ENCODE measurements around the gene IPCEF1.
"Not testable (repeated sequence)": the region's sequence is repeated elsewhere in the genome, so short reads cannot be mapped to it uniquely, and the experiment has no call there.

The IPCEF1 gene

GRCh38 chr6:154329350-154330170 lies 27.0 kb downstream of the IPCEF1 start:
- no peak for DNase-seq

- not testable (repeated sequence) for DNase-seq
These were observed 29.3 kb downstream of the IPCEF1 start for GRCh38 chr6:154327313-154327712.

GRCh38 chr6:154325142-154325541 lies 31.5 kb downstream of the IPCEF1 start:
- no peak for DNase-seq

- no peak for DNase-seq
These were observed 36.4 kb downstream of the IPCEF1 start for GRCh38 chr6:154320181-154320580.

GRCh38 chr6:154319231-154319858 lies 37.3 kb downstream of the IPCEF1 start:
- no peak for DNase-seq

- no peak for DNase-seq
These were observed 37.9 kb downstream of the IPCEF1 start for GRCh38 chr6:154318721-154319120.

GRCh38 chr6:154316131-154316530 lies 40.5 kb downstream of the IPCEF1 start:
- DNase-seq, result no peak

GRCh38 chr6:154314084-154314483 lies 42.5 kb downstream of the IPCEF1 start:
- DNase-seq, result no peak

- no peak for DNase-seq
These were observed 47.6 kb downstream of the IPCEF1 start for GRCh38 chr6:154308986-154309385.

GRCh38 chr6:154307696-154308425 lies 48.7 kb downstream of the IPCEF1 start:
- DNase-seq, result no peak

GRCh38 chr6:154307147-154307546 lies 49.5 kb downstream of the IPCEF1 start:
- not testable (repeated sequence) for DNase-seq

- no peak for DNase-seq
These were observed 49.9 kb downstream of the IPCEF1 start for GRCh38 chr6:154306696-154307095.

GRCh38 chr6:154304191-154304590 lies 52.4 kb downstream of the IPCEF1 start:
- DNase-seq, result no peak

GRCh38 chr6:154303642-154304041 lies 53.0 kb downstream of the IPCEF1 start:
- DNase-seq, result not testable (repeated sequence)

- DNase-seq, result no peak
These were observed 54.5 kb downstream of the IPCEF1 start for GRCh38 chr6:154301839-154302752.

- DNase-seq, result no peak
These were observed 55.4 kb downstream of the IPCEF1 start for GRCh38 chr6:154301086-154301625.

- no peak for DNase-seq
These were observed 58.3 kb downstream of the IPCEF1 start for GRCh38 chr6:154298297-154298696.

- no peak for DNase-seq
These were observed 58.9 kb downstream of the IPCEF1 start for GRCh38 chr6:154297721-154298120.

- DNase-seq, result no peak
These were observed 59.4 kb downstream of the IPCEF1 start for GRCh38 chr6:154297210-154297609.

- no peak for DNase-seq
These were observed 60.9 kb downstream of the IPCEF1 start for GRCh38 chr6:154295733-154296132.

- DNase-seq, result no peak
These were observed 63.6 kb downstream of the IPCEF1 start for GRCh38 chr6:154292855-154293519.

- no peak for DNase-seq
These were observed 64.5 kb downstream of the IPCEF1 start for GRCh38 chr6:154292066-154292465.
